ENCODE data around the gene NOTCH1.

The NOTCH1 gene

GRCh38 chr9:136510561-136510960 lies 35.3 kb downstream of the NOTCH1 start:
- Histone ChIP-seq H3K4me3 (no peak overlapping the region), H3K9me3 (ENCODE audit: low read depth, low read length) (no peaks in the 10 kb centered on the region), H3K9ac (ENCODE audit: insufficient read length) (no peak overlapping the region), H3K36me3 (ENCODE audit: insufficient read depth, low read length) (peaks cover 47% of the 10 kb centered on the region), H3K27ac (no peak overlapping the region)
- DNase-seq (ENCODE audit: low read depth, low spot score), result no peak
- no peak for TF ChIP-seq FOXP2 (optimal IDR thresholded peaks at IDR 0.05; ENCODE audit: control extremely low read depth, extremely low read length, insufficient read depth)
- TF ChIP-seq EZH2 (IDR thresholded peaks at IDR 0.05), result no peak
- no peak for TF ChIP-seq POLR2AphosphoS5 (IDR thresholded peaks at IDR 0.05; ENCODE audit: borderline replicate concordance, low read depth, low read length)

- no peak overlapping the region for H3K4me3 ChIP-seq
- no peak for TF ChIP-seq EZH2 (IDR thresholded peaks at IDR 0.05)
- TF ChIP-seq FOXP2 (optimal IDR thresholded peaks at IDR 0.05; ENCODE audit: control extremely low read depth, extremely low read length, insufficient read depth), result no peak
- peaks cover 45% of the 10 kb centered on the region for H3K36me3 ChIP-seq (ENCODE audit: insufficient read depth, low read length)
- no peaks in the 10 kb centered on the region for H3K9me3 ChIP-seq (ENCODE audit: low read depth, low read length)
- H3K27ac ChIP-seq, result no peak overlapping the region
- DNase-seq (ENCODE audit: low read depth, low spot score), result no peak
- no peak overlapping the region for H3K9ac ChIP-seq (ENCODE audit: insufficient read length)
These were observed 36.3 kb downstream of the NOTCH1 start for GRCh38 chr9:136509549-136509948.

- DNase-seq (ENCODE audit: low read depth, low spot score), result no peak
- Histone ChIP-seq H3K4me3 (no peak overlapping the region), H3K27ac (no peak overlapping the region), H3K9ac (ENCODE audit: insufficient read length) (no peak overlapping the region), H3K9me3 (ENCODE audit: low read depth, low read length) (no peaks in the 10 kb centered on the region), H3K36me3 (ENCODE audit: insufficient read depth, low read length) (peaks cover 45% of the 10 kb centered on the region)
- no peak for TF ChIP-seq EZH2 (IDR thresholded peaks at IDR 0.05)
- TF ChIP-seq POLR2AphosphoS5 (IDR thresholded peaks at IDR 0.05; ENCODE audit: borderline replicate concordance, low read depth, low read length), result no peak
- no peak for TF ChIP-seq FOXP2 (optimal IDR thresholded peaks at IDR 0.05; ENCODE audit: control extremely low read depth, extremely low read length, insufficient read depth)
These were observed 36.9 kb downstream of the NOTCH1 start for GRCh38 chr9:136508729-136509500.

GRCh38 chr9:136507992-136508375 lies 37.9 kb downstream of the NOTCH1 start:
- no peak for DNase-seq (ENCODE audit: low read depth, low spot score)
- no peak overlapping the region for H3K9ac ChIP-seq (ENCODE audit: insufficient read length)
- no peak overlapping the region for H3K27ac ChIP-seq
- no peaks in the 10 kb centered on the region for H3K9me3 ChIP-seq (ENCODE audit: low read depth, low read length)
- peaks cover 40% of the 10 kb centered on the region for H3K36me3 ChIP-seq (ENCODE audit: insufficient read depth, low read length)
- TF ChIP-seq EZH2 (IDR thresholded peaks at IDR 0.05), result no peak
- TF ChIP-seq POLR2AphosphoS5 (IDR thresholded peaks at IDR 0.05; ENCODE audit: borderline replicate concordance, low read depth, low read length), result no peak
- no peak for TF ChIP-seq FOXP2 (optimal IDR thresholded peaks at IDR 0.05; ENCODE audit: control extremely low read depth, extremely low read length, insufficient read depth)
- no peak overlapping the region for H3K4me3 ChIP-seq

- Histone ChIP-seq H3K4me3 (no peak overlapping the region), H3K9me3 (ENCODE audit: low read depth, low read length) (no peaks in the 10 kb centered on the region), H3K36me3 (ENCODE audit: insufficient read depth, low read length) (peaks cover 38% of the 10 kb centered on the region; the same call in 1 of the 2 replicates), H3K9ac (ENCODE audit: insufficient read length) (no peak overlapping the region), H3K27ac (no peak overlapping the region)
- TF ChIP-seq FOXP2 (optimal IDR thresholded peaks at IDR 0.05; ENCODE audit: control extremely low read depth, extremely low read length, insufficient read depth) (no peak), EZH2 (IDR thresholded peaks at IDR 0.05) (no peak), POLR2AphosphoS5 (IDR thresholded peaks at IDR 0.05; ENCODE audit: borderline replicate concordance, low read depth, low read length) (no peak)
- no peak for DNase-seq (ENCODE audit: low read depth, low spot score)
These were observed 38.4 kb downstream of the NOTCH1 start for GRCh38 chr9:136507221-136507991.

- Histone ChIP-seq H3K9ac (ENCODE audit: insufficient read length) (no peak overlapping the region), H3K9me3 (ENCODE audit: low read depth, low read length) (no peaks in the 10 kb centered on the region), H3K27ac (no peak overlapping the region), H3K4me3 (no peak overlapping the region), H3K36me3 (ENCODE audit: insufficient read depth, low read length) (peaks cover 32% of the 10 kb centered on the region; the same call in 1 of the 2 replicates)
- no peak for DNase-seq (ENCODE audit: low read depth, low spot score)
- TF ChIP-seq POLR2AphosphoS5 (IDR thresholded peaks at IDR 0.05; ENCODE audit: borderline replicate concordance, low read depth, low read length) (no peak), EZH2 (IDR thresholded peaks at IDR 0.05) (no peak), FOXP2 (optimal IDR thresholded peaks at IDR 0.05; ENCODE audit: control extremely low read depth, extremely low read length, insufficient read depth) (no peak)
These were observed 39.4 kb downstream of the NOTCH1 start for GRCh38 chr9:136506425-136506824.

- no peak overlapping the region for H3K27ac ChIP-seq
- no peak for TF ChIP-seq FOXP2 (optimal IDR thresholded peaks at IDR 0.05; ENCODE audit: control extremely low read depth, extremely low read length, insufficient read depth)
- no peak for TF ChIP-seq POLR2AphosphoS5 (IDR thresholded peaks at IDR 0.05; ENCODE audit: borderline replicate concordance, low read depth, low read length)
- no peak for DNase-seq (ENCODE audit: low read depth, low spot score)
- no peak overlapping the region for H3K4me3 ChIP-seq
- H3K9ac ChIP-seq (ENCODE audit: insufficient read length), result no peak overlapping the region
- peaks cover 32% of the 10 kb centered on the region; the same call in 1 of the 2 replicates for H3K36me3 ChIP-seq (ENCODE audit: insufficient read depth, low read length)
- no peaks in the 10 kb centered on the region for H3K9me3 ChIP-seq (ENCODE audit: low read depth, low read length)
These were observed 40.1 kb downstream of the NOTCH1 start for GRCh38 chr9:136505406-136506403.

Data from SK-N-MC (cell line).